ENCODE data around the gene GRAP. TPM values are rescaled to one million over a fixed set of nuclear protein-coding genes. Genes with fewer than 3 reads are reported as not detected.

The GRAP gene
- total and polyA plus RNA-seq, 2 donors (not counting 3 experiments of a cell fraction or from before 2014, with no cell fraction given) = 32.1 to 43.6 TPM

- TF ChIP-seq FOS (IDR thresholded peaks at IDR 0.05; ENCODE audit: borderline replicate concordance, insufficient read depth, low read length) (no peak), POLR2AphosphoS5 (IDR thresholded peaks at IDR 0.05; ENCODE audit: insufficient read depth, low read depth, low read length) (no peak), MAX (IDR thresholded peaks at IDR 0.05; ENCODE audit: insufficient read depth, insufficient read length) (no peak), POLR2A (IDR thresholded peaks at IDR 0.05; ENCODE audit: low read depth, low read length) (no peak), JUN (IDR thresholded peaks at IDR 0.05; ENCODE audit: borderline replicate concordance, insufficient read depth, insufficient read length, low read depth) (no peak), GATA2 (IDR thresholded peaks at IDR 0.05; ENCODE audit: insufficient read depth, insufficient read length, low read depth, low read length) (no peak), MYC (IDR thresholded peaks at IDR 0.05; ENCODE audit: low read depth, low read length) (no peak), EZH2 (IDR thresholded peaks at IDR 0.05; ENCODE audit: borderline replicate concordance, low read depth, low read length, severe bottlenecking) (no peak)
- TF ChIP-seq, protein P1, sequence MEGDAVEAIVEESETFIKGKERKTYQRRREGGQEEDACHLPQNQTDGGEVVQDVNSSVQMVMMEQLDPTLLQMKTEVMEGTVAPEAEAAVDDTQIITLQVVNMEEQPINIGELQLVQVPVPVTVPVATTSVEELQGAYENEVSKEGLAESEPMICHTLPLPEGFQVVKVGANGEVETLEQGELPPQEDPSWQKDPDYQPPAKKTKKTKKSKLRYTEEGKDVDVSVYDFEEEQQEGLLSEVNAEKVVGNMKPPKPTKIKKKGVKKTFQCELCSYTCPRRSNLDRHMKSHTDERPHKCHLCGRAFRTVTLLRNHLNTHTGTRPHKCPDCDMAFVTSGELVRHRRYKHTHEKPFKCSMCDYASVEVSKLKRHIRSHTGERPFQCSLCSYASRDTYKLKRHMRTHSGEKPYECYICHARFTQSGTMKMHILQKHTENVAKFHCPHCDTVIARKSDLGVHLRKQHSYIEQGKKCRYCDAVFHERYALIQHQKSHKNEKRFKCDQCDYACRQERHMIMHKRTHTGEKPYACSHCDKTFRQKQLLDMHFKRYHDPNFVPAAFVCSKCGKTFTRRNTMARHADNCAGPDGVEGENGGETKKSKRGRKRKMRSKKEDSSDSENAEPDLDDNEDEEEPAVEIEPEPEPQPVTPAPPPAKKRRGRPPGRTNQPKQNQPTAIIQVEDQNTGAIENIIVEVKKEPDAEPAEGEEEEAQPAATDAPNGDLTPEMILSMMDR (IDR thresholded peaks at IDR 0.05; ENCODE audit: extremely low read depth in 1 of 2, insufficient read depth in 1 of 2, low read depth in 1 of 2, low read length in 2 of 2) = no peak
- H3K9me1 ChIP-seq (replicated peaks; ENCODE audit: control insufficient read depth, extremely low read depth, insufficient read depth, low read length) = no peaks in the 10 kb centered on the region
- dilution Hi-C loops (cut with MboI; ENCODE audit: extremely low pct_ligation_motif_present, low sequenced_read_pairs) = no loop called here
- H3K4me1 ChIP-seq (ENCODE audit: control insufficient read depth, extremely low read depth, insufficient read depth, low read length) = peaks cover 2% of the 10 kb centered on the region
- intact Hi-C loops (cut with micrococcal nuclease) = no loop called here
- no peak overlapping the region for H3K4me2 ChIP-seq (ENCODE audit: insufficient read depth, low read length)
- no peak for DNase-seq (ENCODE audit: low read depth, low spot score)
- H2AFZ ChIP-seq (ENCODE audit: low read depth, low read length) = no peak overlapping the region
- H4K20me1 ChIP-seq (replicated peaks; ENCODE audit: control insufficient read depth, extremely low read depth, insufficient read depth, low read length) = no peaks in the 10 kb centered on the region
- CTCF ChIA-PET = interaction anchor here (1.1 to 1.8 kb wide), 2 partner anchors 19 to 55 kb away, joined by 3 to 8 read pairs; no protein-coding TSS in a partner anchor
- no peaks in the 10 kb centered on the region for H3K27me3 ChIP-seq (ENCODE audit: control insufficient read depth in 2 of 2, insufficient read depth in 2 of 2, low read length in 2 of 2)
- BruUV-seq (replicated peaks) = no TSS peak
- H3K27ac ChIP-seq (ENCODE audit: insufficient read depth, low read depth, low read length) = no peak overlapping the region
- H3K79me2 ChIP-seq (ENCODE audit: control insufficient read depth, insufficient read depth, low read length) = no peaks in the 10 kb centered on the region
- POLR2A ChIA-PET = no interaction called here
- no peak for FAIRE-seq
- no peaks in the 10 kb centered on the region for H3K9me3 ChIP-seq (replicated peaks; ENCODE audit: control insufficient read depth, insufficient read depth, low read length)
- no peaks in the 10 kb centered on the region for H3K36me3 ChIP-seq (ENCODE audit: control insufficient read depth in 2 of 2, extremely low read depth in 1 of 2, insufficient read depth in 2 of 2, low read length in 2 of 2)
- no peak overlapping the region for H3K4me3 ChIP-seq (replicated peaks in 1 of 3; ENCODE audit: insufficient read depth in 1 of 3, low read depth in 1 of 3, low read length in 3 of 3)
- no peak overlapping the region for H3K9ac ChIP-seq (replicated peaks; ENCODE audit: extremely low read depth, insufficient read depth, low read length)
These were observed 31.3 kb downstream of the GRAP start for GRCh38 chr17:19015428-19015827.
